ENCODE results near the gene MED25. TPM values are rescaled to one million over a fixed set of nuclear protein-coding genes. Genes with fewer than 3 reads are reported as not detected.

MED25 gene
- total RNA-seq, 1 experiment from 2014 or later: 81.2 TPM

DNA sequence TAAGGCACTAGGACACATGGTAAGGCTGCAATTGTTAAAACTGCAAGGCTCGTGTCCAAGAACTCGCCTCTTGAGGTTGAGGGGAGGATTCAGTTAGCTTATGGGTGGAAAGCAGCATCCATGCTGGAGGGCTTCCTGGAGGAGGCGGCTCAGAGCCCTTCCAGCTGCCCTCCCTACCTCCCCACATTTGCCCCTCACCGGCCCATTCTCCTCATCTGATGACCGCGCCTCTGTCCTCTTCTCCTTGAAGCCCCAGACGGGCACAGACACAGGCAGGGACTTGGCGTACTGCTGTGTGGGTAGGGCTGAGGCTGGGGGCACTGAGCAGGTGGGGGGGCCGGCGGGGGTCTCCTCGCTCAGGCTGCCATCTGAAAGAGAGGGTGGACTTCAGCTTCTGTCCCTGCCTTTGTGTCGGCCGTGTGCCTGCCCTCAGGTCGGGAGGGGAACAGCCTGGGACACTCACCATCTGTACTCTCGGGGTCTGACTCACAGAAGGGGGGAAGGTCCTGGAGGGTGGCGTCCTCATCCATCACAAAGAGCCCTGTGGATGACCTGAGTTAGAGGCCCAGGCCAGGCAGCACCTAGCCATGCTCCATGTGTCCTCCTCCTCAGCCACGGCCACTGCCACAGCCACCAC, 53.4 kb downstream of the MED25 start:
- Mint-ChIP-seq H3K4me3 (no peak overlapping the region), H3K36me3 (no peaks in the 10 kb centered on the region; the same call in 1 of the 2 replicates), H3K9me3 (peaks cover 3% of the 10 kb centered on the region; the same call in 1 of the 2 replicates), H3K4me1 (peaks cover 17% of the 10 kb centered on the region), H3K27ac (peak overlapping the region; percentile 60; the same call in 1 of the 2 replicates), H3K27me3 (ENCODE audit: low read depth) (no peaks in the 10 kb centered on the region)
- TF ChIP-seq SMAD3 (CRISPR knock-in tag; IDR thresholded peaks at IDR 0.05; ENCODE audit: borderline replicate concordance) (no peak), SOX15 (CRISPR knock-in tag; IDR thresholded peaks at IDR 0.05) (no peak), ZNF396 (CRISPR knock-in tag; IDR thresholded peaks at IDR 0.05; ENCODE audit: borderline replicate concordance) (no peak), FOXJ3 (CRISPR knock-in tag; IDR thresholded peaks at IDR 0.05; ENCODE audit: borderline replicate concordance) (no peak), NR1H2 (CRISPR knock-in tag; IDR thresholded peaks at IDR 0.05) (no peak), EMX1 (CRISPR knock-in tag; IDR thresholded peaks at IDR 0.05) (no peak), GABPB1 (CRISPR knock-in tag; IDR thresholded peaks at IDR 0.05) (no peak), NR3C1 (CRISPR knock-in tag; conservative IDR thresholded peaks at IDR 0.05; ENCODE audit: low read depth) (no peak), HMGXB4 (CRISPR knock-in tag; IDR thresholded peaks at IDR 0.05) (no peak), E2F4 (CRISPR knock-in tag; IDR thresholded peaks at IDR 0.05; ENCODE audit: borderline replicate concordance, low read depth) (no peak), ZNF232 (CRISPR knock-in tag; IDR thresholded peaks at IDR 0.05) (no peak), CBFB (CRISPR knock-in tag; IDR thresholded peaks at IDR 0.05; ENCODE audit: low read depth) (no peak), RORB (CRISPR knock-in tag; IDR thresholded peaks at IDR 0.05) (no peak), NFE2L1 (CRISPR knock-in tag; IDR thresholded peaks at IDR 0.05) (no peak), ZNF138 (CRISPR knock-in tag; conservative IDR thresholded peaks at IDR 0.05) (no peak), PRRX2 (CRISPR knock-in tag; IDR thresholded peaks at IDR 0.05) (no peak)
- TF ChIP-seq, protein P1, sequence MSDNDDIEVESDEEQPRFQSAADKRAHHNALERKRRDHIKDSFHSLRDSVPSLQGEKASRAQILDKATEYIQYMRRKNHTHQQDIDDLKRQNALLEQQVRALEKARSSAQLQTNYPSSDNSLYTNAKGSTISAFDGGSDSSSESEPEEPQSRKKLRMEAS (CRISPR knock-in tag; IDR thresholded peaks at IDR 0.05): no peak
- POLR2A ChIA-PET: interaction anchor here (0.7 kb wide), 1 partner anchor 1343 kb away, joined by 3 read pairs; no protein-coding TSS in a partner anchor
- no peak for DNase-seq (ENCODE audit: low spot score)
- CTCF ChIA-PET: no interaction called here
- ATAC-seq: no peak

DNA sequence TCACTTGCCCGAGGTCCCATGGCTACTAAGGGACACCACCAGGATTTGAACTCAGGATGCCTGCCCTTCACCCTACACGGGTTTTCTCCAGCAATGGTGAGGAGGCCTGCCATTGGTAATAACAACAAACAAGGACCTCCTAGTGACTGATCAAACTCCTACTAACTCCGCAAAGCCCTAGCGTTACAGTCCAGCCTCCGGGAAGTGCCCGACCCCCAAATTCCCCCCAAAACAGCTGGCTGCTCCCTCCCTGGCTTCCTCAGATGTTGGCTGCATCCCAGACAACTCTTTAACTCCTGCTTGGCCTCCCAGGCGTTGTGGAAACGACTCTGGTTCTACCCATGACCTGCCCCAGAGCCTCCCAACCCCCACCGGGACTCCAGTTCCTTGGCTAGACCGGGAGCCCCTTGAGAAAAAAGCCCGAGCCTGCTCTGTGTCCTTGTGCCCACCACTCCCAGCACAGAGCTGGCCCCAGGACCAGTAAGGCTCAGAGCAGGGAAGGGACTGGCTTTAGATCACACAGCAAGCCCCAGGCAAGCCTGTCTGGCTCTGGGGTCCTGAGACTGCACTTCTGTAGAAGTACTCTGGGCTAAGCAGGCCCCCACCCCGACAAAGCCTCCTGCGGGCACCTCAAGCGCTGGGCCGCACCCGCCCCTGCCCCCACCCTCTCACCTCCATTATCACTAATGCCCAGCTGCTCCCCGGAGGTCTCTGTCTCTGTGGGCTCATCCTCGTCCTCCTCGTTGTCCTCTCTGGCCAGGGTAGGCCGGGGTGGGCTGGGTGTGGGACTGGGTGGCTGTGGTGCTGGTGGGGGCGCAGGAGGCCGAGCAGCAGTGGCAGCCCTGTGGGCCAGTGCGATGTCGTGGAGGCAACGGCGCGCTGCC, 54.4 kb downstream of the MED25 start:
- Mint-ChIP-seq H3K27ac (peak overlapping the region; percentile 60; the same call in 1 of the 2 replicates), H3K27me3 (ENCODE audit: low read depth) (no peaks in the 10 kb centered on the region), H3K36me3 (no peaks in the 10 kb centered on the region), H3K4me1 (peaks cover 14% of the 10 kb centered on the region), H3K4me3 (no peak overlapping the region), H3K9me3 (peaks cover 3% of the 10 kb centered on the region; the same call in 1 of the 2 replicates)
- no peak for TF ChIP-seq AR (CRISPR knock-in tag; IDR thresholded peaks at IDR 0.05)
- TF ChIP-seq ETV6 (CRISPR knock-in tag; IDR thresholded peaks at IDR 0.05): no peak
- TF ChIP-seq ZNF138 (CRISPR knock-in tag; conservative IDR thresholded peaks at IDR 0.05): no peak
- TF ChIP-seq JAZF1 (CRISPR knock-in tag; IDR thresholded peaks at IDR 0.05): no peak
- no peak for TF ChIP-seq FOXP4 (CRISPR knock-in tag; IDR thresholded peaks at IDR 0.05)
- no peak for TF ChIP-seq SOX15 (CRISPR knock-in tag; IDR thresholded peaks at IDR 0.05)
- TF ChIP-seq MYBL2 (CRISPR knock-in tag; IDR thresholded peaks at IDR 0.05): no peak
- ATAC-seq: no peak
- ChIA-PET CTCF (no interaction called here), POLR2A (no interaction called here)
- no peak for DNase-seq (ENCODE audit: low spot score)

Measured in WTC11 (cell line).